Middle frontal gyrus (tissue), 1 donor: ENCODE measurements around the gene GJA1.
"Not testable (repeated sequence)": the region's sequence is repeated elsewhere in the genome, so short reads cannot be mapped to it uniquely, and the experiment has no call there.

Experiments
- DNase-seq: peaks from one replicate; pipeline ENCODE4 v3.0.0-alpha.2; 2015; ENCODE audit warnings: low spot score; ENCODE audit errors: extremely low spot score

Gene GJA1

DNA sequence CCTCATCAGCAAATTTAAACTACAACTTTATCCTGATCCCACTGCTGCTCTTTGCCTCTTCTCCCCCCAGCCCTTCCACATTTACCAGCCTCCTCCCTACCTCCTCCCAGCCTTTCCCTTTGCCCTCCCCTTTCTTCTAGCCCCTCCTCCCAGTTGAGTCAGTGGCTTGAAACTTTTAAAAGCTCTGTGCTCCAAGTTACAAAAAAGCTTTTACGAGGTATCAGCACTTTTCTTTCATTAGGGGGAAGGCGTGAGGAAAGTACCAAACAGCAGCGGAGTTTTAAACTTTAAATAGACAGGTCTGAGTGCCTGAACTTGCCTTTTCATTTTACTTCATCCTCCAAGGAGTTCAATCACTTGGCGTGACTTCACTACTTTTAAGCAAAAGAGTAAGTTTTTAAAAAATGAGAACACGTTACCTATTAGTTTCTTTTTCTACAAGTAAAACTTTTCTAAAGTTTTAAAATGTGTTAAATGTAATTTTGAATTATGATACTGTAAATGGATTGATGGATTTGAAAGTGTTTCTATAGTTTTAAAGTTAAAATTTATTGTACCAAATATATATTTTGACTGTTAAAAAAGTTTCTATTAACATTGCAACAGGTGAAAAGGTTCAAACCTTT, at the start of gene GJA1:
TSS of gene GJA1 (plus strand) at position 203 of the 626 bp plus-strand sequence. CDS start 11,202 bp downstream, outside the sequence.
- no peak for DNase-seq

DNA sequence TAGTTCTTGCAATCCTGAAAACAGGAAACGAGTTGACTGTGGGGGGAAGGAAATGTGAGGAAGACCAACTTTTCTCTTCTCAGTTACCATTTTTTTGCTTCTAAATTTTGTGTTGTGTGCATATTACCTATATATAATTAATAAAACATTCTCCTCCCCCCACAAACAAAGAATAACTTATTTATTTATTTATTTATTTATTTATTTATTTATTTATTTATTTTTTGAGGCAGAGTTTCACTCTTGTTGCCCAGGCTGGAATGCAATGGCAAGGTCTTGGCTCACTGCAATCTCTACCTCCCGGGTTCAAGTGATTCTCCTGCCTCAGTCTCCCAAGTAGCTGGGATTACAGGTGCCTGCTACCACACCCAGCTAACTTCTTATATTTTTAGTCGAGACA, 48.9 kb upstream of the GJA1 start:
- DNase-seq = not testable (repeated sequence)

DNA sequence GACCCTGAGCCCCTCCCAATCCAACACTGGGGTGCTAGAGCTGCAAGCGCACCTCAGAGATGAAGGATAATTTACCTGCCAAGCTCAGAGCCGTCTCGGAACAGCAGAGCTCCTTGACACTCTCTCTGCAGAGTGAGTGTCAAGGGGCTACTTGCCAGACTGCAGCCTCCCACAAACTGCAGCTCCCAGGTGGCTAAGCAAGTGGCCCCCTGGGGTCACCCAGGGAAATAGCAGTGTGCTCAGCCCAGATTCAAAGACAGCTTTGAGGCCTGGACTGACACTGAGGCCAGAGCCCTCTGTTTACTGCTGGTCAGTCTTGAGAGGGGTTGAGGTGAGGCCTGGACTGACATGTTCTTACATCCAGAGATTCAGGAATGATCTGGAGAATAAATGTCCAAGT, 46.0 kb upstream of the GJA1 start:
- no peak for DNase-seq

DNA sequence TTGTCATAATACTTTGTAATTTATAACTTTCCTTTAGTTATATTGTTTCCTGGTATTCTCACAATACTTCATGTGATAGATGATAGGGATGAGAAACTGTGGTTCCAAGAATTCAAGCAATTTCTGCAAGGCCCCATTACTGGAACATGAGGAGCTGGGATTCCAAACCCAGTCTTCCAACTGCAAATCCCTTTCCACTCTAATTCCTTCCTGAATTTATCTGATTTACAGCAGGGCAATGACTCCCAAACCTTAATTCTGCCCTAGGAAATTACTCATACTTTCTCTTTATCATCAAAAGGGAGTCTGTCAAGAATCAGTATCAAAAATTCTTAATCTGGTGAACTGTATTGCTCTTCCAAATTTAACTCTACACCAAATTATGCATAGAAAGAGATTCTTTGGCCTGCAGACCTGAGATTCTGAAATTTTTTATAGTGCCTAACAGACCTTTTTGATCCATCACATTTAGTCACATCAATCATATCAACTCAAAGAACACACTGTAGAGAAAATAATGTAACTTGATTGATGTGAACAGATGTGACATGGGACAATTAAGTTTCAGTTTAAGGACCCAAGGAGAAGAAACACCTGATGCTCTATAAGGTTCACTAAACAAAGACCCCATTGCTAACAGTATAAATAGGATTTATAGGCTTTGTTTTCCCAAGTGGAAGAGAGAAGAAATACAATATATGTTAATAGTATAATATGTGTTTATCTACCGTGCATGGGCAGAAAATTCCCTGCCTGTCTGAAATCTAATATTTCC, 41.5 kb upstream of the GJA1 start:
- DNase-seq = no peak

DNA sequence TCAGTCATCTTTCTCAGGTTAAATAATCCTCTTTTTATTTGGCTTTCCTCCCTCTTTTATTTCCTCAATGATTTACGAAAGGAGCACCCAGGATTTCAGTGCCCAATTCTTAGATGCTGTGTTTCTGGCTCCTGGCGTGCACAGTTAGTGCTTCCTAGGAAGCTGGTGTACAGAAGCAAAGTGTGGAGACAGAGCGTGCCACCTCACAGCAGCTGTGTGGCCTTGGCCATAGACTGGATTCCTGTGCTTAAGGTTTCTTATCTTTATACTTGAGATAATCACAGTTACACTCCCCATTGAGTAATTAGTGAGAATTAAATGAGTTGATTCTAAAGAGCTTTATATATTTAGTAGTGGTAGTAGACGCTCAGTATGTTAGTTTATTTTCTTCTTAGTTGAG, 39.7 kb upstream of the GJA1 start:
- no peak for DNase-seq

DNA sequence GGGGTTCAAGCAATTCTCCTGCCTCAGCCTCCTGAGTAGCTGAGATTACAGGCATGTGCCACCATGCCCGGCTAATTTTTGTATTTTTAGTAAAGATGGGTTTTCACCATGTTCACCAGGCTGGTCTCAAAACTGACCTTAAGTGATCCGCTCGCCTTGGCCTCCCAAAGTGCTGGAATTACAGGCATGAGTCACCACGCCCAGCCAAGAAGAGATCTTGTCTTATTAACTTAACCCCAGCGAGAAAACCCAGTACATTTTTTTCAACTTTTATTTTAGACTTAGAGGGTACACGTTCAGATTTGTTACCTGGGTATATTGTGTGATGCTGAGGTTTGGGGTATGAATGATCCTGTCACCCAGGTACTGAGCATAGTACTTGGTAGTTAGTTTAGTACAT, 38.3 kb upstream of the GJA1 start:
- not testable (repeated sequence) for DNase-seq

DNA sequence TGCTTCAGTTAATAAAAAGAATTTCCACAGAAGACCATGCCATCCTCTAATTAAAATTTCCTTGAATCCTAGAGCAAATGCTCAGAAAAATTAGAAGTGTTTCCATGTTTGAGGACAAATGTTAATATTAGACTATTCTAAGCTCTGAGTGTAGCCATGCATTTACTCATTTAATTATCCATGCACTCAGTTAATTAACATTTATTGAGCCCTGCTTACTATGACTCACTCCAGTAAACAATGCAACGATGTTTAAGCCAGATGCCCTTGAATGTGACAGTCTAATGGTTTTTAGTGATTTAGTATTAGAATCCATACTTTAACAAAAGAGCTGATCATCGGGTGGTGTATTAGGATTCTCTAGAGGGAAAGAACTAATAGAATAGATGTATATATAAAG, 37.3 kb upstream of the GJA1 start:
- no peak for DNase-seq

DNA sequence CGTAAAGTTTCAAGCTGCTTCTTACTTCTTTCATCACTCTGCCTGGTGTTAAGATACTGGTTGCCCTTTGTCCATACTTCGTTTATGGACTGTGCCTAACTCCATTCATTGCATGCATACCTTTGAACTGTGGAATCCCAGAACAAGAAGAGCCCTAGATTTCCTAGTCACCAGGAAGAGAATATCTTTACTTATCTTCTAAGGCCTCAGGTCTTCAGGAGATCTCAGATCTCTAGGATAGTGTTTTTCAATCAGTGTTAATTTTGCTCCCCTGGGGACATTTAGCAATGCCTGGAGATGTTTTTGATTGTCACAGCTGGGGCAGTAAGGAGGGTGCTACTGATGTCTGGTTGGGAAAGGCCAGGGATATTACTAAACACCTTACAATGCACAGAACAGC, 35.5 kb upstream of the GJA1 start:
- no peak for DNase-seq

DNA sequence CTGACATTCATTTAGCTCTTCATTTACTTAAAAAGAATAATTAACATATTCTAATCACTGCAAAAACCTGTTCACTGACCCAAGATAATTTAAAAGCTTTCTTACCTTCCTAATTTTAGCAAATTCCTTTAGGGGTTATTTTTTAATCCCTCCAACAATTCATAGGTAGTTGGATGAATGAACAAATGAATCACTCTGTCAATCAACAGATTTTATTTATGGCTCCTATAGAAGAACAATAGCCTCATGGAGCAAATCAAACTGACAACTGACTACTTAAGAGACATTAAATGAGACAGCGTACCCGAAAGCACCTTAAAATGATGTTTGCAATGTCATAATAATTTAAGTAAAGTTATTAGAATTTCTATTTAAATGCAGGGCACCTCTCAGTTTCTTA, 31.5 kb upstream of the GJA1 start:
- DNase-seq = no peak

DNA sequence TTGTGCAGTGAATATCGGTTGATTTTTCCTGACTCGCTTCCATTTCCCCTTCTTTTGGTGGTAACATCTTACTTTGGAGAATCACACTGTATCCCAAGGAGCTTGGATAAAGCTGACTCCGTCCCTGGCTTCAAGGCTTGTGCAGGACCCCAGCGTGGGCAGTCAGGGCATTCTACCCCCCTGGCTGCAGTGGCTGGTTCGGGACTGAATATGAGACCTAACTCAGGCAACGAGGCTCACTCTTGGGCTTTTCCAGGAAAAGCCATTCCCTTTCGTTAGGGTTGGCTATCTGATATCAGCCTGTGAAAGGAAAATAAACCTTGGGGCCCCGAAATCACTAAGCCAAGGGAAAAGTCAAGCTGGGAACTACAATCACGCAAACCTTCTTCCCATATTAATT, 30.1 kb upstream of the GJA1 start:
- DNase-seq = no peak

DNA sequence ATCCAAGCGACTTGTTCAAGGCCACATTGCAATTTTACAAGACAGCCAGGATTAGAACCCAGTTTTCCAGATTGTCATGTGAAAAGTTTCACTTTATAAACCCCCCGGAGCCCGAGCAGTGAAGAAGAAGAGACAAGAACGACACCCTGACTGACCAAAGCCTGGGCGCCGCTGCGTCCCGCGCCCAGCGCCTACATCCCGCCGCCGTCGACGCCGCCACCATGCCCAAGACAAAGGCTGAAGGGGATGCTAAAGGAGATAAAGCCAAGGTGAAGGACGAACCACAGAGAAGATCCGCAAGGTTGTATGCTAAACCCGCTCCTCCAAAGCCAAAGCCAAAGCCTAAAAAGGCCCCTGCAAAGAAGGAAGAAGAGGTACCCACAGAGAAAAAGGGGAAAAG, 27.1 kb upstream of the GJA1 start:
- DNase-seq = no peak

DNA sequence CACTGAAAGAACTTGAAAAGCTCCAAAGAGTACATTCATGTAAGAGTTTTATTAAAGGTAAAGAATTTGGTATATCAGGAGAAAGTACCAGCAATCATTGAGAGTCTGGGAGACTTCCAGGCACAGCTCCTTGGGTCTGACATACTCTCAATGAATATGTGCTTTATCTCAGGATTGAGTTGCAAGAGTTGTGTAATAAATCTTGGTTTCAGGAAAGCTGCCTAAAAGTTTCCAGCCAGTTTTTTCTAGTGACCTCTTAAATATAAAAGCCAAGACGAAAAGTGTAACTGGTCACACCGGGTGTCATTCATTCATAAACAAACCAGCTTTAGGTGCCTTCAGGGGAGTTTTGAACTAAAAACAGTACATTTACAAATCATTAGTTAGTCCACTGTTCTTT, 21.6 kb upstream of the GJA1 start:
- no peak for DNase-seq

DNA sequence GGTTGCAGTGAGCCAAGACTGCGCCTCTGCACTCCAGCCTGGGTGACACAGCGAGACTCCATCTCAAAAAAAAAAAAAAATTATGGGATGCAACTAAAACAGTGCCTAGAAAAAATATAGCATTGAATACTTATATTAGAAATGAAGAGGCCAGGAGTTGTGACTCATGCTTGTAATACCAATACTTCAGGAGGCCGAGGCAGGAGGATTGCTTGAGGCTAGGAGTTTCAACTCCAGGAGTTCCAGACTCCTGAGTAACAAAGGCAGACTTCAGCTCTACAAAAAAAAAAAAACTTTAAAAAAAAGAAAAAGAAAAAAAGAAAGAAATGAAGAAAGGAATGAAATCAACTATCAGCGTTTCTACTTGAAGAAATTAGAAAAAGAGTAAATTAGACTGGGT, 17.1 kb upstream of the GJA1 start:
- DNase-seq = no peak

DNA sequence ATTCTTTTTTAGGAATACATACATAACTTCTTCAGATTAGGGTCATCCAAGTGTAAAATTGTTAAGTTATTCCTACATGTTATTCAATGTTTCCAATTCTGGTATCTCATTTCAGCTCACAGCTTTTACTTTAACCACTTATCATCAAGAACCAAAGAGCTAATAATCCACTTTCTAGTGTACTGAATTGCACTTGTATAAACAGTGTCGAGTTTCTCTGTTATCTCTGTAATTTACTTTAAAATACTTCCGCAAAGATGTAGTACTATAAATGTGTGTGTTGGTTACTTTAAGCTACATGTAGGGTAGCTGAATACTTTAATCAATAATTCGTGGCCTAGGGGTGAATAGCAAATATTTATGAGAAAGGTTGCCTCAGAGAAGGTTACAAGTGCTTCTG, 8.8 kb upstream of the GJA1 start:
- no peak for DNase-seq

DNA sequence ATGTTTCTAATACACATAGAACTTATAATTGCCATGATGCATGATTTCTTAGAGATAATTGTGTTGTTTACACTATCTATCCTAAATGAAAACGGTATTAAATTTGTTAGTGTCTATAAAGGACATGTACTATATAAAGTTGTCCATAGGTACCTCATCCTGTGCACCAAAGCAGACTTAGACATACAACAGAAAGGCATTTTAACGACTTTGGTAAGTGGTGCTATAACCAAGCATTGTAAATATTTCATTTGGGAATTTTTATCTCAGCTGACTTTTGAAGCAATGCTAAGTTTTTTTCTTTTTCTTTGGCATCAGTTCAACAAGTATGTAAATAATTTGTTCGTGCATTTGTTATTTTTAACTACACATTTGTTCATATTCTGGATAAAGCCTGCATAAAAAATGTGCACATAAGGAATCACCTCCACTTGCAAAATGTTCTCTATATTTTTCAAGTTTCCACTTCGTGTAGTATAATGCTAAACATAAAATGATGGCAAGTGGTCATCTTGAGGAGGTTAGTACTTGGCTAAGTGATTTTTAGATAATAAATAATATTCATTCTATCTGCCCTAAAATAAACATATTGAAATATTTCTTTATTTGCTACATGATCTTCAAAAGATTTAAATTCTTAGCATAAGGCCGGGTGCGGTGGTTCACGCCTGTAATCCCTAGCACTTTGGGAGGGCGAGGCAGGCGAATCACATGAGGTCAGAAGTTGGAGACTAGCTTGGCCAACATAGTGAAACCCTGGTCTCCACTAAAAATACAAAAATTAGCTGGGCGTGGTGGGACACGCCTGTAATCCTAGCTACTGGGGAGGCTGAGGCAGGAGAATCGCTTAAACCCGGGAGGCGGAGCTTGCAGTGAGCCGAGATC, 6.3 kb upstream of the GJA1 start:
- DNase-seq = no peak

DNA sequence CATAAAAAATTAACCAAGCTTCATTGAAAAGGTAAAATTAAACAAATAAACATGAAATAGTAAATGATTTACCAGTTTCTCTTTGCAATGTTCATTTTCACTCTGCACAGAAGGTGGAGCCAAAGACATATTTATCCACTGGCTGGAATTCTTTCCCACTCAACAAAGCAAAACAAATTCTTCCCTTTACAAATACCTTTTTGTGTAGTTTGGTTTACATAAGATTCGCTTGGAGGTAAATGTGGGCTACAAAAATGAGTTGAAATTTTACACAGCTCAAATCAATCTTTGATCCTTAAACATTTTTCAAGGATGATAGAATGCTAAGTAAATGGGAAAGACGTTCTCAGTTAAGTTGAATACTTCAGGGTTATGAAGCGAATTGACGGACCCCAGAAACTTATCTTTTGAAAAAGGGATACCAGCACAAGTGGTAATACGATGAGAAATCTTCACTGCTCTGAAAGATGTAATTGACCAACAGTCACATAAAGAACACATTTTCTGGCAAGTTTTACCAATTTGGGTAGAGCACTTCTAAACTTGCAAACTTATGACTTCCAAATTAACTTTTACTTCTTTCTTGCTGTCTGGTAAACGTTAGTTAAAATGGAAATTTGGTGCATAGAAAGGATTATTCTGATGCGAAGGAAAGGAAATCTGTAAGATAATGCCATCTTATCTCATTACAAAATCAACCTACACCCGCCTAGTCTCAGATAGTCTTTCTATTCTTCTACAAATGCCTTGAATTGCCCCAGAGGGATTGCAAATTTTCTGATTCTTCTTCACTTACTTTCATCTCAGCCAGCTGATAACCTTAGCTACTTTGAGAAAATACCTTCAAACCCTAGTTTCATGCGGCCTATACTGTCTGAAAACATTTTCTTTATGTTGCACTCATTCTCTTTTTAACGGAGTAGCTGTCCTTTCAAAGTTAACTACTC, 4.7 kb upstream of the GJA1 start:
- no peak for DNase-seq

DNA sequence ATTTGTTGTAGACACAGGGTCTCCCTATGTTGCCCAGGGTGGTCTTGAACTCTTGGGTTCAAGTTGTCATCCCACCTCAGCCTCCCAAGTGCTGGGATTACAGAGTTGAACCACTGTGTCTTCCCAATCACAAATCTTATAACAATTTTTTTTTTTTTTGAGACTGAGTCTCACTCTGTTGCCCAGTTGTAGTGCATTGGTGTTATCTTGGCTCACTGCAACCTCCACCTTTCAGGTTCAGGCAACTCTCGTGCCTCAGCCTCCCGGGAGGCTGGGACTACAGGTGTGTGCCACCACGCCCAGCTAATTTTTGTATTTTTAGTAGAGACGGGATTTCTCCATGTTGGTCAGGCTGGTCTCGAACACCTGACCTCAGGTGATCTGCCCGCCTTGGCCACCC, 3.7 kb upstream of the GJA1 start:
- DNase-seq = not testable (repeated sequence)

DNA sequence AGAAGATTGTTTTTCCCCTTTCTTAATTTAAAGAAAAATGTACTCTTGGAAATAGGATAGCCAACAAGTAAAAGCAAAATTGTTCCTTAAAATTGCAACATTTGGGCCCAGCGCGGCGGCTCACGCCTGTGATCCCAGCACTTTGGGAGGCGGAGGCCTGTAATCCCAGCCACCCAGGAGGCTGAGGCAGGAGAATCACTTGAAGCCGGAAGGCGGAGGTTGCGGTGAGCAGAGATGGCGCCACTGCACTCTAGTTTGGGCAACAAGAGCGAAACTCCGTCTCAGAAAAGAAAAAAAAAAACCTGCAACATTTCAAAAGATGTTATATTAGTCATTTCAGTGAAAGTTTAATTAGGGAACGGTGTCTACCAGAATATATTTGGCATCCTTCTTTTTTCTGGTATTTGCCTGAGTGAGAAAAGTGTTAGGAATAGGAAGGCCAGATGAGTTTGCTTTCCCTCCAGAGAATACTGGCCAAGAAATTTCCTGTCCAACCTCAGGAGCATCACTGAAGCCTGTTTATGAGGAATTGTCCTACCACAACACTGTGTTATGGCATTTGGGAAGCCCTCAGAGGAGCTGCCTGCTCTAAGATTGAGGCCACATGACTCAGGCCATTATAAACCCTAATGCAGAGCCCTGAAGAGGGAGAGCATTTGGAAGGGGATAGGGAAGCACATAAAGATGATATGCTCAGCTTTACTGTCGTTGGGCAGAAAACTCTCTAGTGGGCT, 1.2 kb upstream of the GJA1 start:
- no peak for DNase-seq

DNA sequence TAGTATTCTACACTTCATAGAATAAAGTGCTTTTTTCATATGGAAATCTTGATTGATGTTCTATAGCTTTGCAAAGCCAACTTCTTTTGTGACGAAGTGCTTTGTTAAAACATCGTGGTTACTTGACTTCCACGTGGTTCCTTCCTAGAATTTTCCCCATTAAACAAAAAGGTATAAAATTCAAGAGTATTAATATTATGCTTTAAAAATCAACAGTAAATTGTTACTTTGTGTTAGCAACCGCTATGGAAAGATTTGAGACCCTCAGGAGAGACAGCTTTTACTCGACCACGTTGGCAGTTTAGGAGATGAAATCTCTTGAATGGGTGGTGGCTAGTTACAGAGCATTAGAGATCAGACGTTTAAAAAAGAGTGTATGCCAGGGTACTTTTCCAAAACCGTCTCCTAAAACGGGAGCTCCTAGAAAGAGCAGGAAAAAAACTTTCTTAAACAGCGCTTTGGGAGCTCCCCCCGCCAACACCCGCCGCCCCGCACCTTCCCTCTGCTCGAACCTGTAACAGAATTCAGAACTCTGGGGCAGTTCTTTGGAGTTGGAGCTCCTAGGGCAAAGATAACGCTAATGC, 920 bp downstream of the GJA1 start:
- no peak for DNase-seq
